ENCODE data around the gene MTA3.

DNA sequence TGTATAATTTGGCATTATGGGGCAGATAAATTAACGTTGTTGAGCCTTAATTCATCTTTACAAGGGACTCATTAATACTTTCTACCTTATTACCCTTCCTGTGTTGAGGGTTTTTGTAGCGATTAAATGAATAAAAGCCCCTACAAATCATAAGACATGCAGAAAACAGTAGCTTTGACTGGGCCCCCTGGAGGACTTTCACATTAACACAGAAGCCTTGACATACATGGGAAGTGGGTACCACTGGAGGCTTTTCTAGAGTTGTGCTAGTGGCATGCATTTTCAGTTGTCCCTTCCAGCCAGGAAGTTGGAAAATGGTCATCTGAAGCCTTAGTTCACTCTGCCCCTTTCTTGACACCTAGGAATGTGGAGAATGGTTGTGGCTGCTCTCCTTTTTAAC lies 30.2 kb downstream of the MTA3 start:
- TF ChIP-seq, protein P1, sequence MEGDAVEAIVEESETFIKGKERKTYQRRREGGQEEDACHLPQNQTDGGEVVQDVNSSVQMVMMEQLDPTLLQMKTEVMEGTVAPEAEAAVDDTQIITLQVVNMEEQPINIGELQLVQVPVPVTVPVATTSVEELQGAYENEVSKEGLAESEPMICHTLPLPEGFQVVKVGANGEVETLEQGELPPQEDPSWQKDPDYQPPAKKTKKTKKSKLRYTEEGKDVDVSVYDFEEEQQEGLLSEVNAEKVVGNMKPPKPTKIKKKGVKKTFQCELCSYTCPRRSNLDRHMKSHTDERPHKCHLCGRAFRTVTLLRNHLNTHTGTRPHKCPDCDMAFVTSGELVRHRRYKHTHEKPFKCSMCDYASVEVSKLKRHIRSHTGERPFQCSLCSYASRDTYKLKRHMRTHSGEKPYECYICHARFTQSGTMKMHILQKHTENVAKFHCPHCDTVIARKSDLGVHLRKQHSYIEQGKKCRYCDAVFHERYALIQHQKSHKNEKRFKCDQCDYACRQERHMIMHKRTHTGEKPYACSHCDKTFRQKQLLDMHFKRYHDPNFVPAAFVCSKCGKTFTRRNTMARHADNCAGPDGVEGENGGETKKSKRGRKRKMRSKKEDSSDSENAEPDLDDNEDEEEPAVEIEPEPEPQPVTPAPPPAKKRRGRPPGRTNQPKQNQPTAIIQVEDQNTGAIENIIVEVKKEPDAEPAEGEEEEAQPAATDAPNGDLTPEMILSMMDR (IDR thresholded peaks at IDR 0.05), result no peak
- TF ChIP-seq EZH2 (IDR thresholded peaks at IDR 0.05; ENCODE audit: borderline replicate concordance, insufficient read depth, low read depth, low read length, poor library complexity, severe bottlenecking), result no peak

Measured in B cell (primary cell).